ENCODE measurements around the gene MED4. TPM values are rescaled to one million over a fixed set of nuclear protein-coding genes. Genes with fewer than 3 reads are reported as not detected.

MED4 gene
- polyA plus RNA-seq, 4 donors = 50.9 to 69.4 (median 66.6) TPM

DNA sequence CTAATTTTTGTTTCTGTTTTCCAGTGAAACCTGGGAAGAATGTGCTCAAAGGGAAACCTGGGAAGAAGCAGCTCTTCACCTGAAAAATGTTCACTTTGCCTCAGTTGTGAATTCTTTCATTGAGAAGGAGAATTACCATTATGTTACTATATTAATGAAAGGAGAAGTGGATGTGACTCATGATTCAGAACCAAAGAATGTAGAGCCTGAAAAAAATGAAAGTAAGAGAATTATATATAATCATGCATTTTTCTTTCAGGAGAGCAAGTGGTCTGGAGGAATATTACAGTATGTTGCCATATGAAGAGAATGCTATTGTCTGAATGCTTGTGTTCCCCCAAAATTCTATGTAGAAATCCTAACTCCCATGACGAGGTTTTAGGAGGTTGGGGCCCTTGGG is 54.0 kb downstream of the MED4 start:
- 78 to 89% (median 88%) methylated on average over 1 of the region's 1 CpG for WGBS, 3 donors
- Histone ChIP-seq H3K4me1 (ENCODE audit: control insufficient read depth in 3 of 3, insufficient read depth in 2 of 3, low read depth in 1 of 3, low read length in 2 of 3) (peaks cover 7 to 16% (median 9%) of the 10 kb centered on the region in 3 donors), H3K9me3 (ENCODE audit: control insufficient read depth in 2 of 2, insufficient read depth in 1 of 2, low read depth in 1 of 2, low read length in 1 of 2) (peaks cover 0 to 8% of the 10 kb centered on the region in 2 donors), H3K27me3 (ENCODE audit: control insufficient read depth in 3 of 3, insufficient read depth in 3 of 3, low read length in 3 of 3) (no peaks in the 10 kb centered on the region), H3K4me3 (ENCODE audit: low read depth in 1 of 3, low read length in 3 of 3) (no peak overlapping the region), H3K36me3 (ENCODE audit: control insufficient read depth in 3 of 3, insufficient read depth in 2 of 3, low read depth in 1 of 3, low read length in 3 of 3) (peaks cover 0 to 1% (median 0%) of the 10 kb centered on the region in 3 donors), H3K27ac (ENCODE audit: low read depth in 1 of 3, low read length in 2 of 3) (peak overlapping the region in 1 of 3 donors; percentile 64)
- DNase-seq = no peak
- FAIRE-seq = no peak

DNA sequence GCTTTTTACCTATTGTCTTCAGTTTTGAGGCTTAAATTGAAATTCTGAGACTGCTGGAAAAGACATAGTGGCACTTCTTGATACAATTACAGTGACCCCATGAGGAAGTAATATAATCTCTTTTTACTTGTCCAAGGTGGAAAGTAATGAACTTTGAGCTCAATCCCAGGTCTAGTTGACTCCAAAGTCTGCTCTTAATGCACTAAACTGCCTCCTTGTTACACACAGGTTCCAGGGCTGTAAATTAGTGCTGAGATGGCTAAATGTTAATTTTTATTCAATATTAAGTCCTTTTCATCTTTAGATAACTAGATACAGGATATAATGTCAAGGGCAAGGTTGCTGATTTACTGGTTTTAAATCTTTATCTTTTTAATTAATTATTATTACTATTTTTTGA is 54.9 kb downstream of the MED4 start:
- Histone ChIP-seq H3K4me1 (ENCODE audit: control insufficient read depth in 3 of 3, insufficient read depth in 2 of 3, low read depth in 1 of 3, low read length in 2 of 3) (peaks cover 7 to 16% (median 9%) of the 10 kb centered on the region in 3 donors), H3K4me3 (ENCODE audit: low read depth in 1 of 3, low read length in 3 of 3) (no peak overlapping the region), H3K27ac (ENCODE audit: low read depth in 1 of 3, low read length in 2 of 3) (peak overlapping the region; percentile 57 to 61 (median 61)), H3K36me3 (ENCODE audit: control insufficient read depth in 3 of 3, insufficient read depth in 2 of 3, low read depth in 1 of 3, low read length in 3 of 3) (peaks cover 0 to 2% (median 0%) of the 10 kb centered on the region in 3 donors), H3K27me3 (ENCODE audit: control insufficient read depth in 3 of 3, insufficient read depth in 3 of 3, low read length in 3 of 3) (no peaks in the 10 kb centered on the region), H3K9me3 (ENCODE audit: control insufficient read depth in 2 of 2, insufficient read depth in 1 of 2, low read depth in 1 of 2, low read length in 1 of 2) (peaks cover 0 to 8% of the 10 kb centered on the region in 2 donors)
- FAIRE-seq (peak; percentile 59), DNase-seq (peak; percentile 85 to 92)

DNA sequence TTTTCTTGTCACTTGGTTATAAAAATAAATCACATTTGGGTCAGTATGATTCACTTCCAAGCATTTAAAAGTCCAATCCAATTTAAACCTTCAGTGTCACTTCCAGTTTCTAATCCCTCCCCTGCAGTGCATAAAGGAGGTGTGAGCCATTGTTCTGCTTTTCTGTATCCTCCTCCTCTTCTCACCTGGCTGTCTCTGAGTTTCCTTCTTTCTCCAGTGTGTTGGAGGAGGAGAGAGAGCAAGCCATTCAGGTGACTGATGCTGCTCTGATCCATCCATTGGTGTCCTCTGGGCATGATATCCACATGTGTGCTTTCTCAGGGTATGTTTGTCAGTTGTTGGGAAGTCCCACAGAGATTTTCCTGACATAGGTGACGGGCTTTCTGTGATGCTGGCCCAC is 56.1 kb downstream of the MED4 start:
- DNase-seq (peak; percentile 25 to 29), FAIRE-seq (no peak)
- Histone ChIP-seq H3K36me3 (ENCODE audit: control insufficient read depth in 3 of 3, insufficient read depth in 2 of 3, low read depth in 1 of 3, low read length in 3 of 3) (peaks cover 0 to 2% (median 0%) of the 10 kb centered on the region in 3 donors), H3K27ac (ENCODE audit: low read depth in 1 of 3, low read length in 2 of 3) (peak overlapping the region; percentile 46 to 98 (median 90)), H3K4me3 (ENCODE audit: low read depth in 1 of 3, low read length in 3 of 3) (no peak overlapping the region), H3K27me3 (ENCODE audit: control insufficient read depth in 3 of 3, insufficient read depth in 3 of 3, low read length in 3 of 3) (no peaks in the 10 kb centered on the region), H3K9me3 (ENCODE audit: control insufficient read depth in 2 of 2, insufficient read depth in 1 of 2, low read depth in 1 of 2, low read length in 1 of 2) (peaks cover 0 to 8% of the 10 kb centered on the region in 2 donors), H3K4me1 (ENCODE audit: control insufficient read depth in 3 of 3, insufficient read depth in 2 of 3, low read depth in 1 of 3, low read length in 2 of 3) (peaks cover 7 to 16% (median 9%) of the 10 kb centered on the region in 3 donors)
- 80 to 81% (median 81%) methylated on average over 1 of the region's 1 CpG for WGBS, 3 donors

DNA sequence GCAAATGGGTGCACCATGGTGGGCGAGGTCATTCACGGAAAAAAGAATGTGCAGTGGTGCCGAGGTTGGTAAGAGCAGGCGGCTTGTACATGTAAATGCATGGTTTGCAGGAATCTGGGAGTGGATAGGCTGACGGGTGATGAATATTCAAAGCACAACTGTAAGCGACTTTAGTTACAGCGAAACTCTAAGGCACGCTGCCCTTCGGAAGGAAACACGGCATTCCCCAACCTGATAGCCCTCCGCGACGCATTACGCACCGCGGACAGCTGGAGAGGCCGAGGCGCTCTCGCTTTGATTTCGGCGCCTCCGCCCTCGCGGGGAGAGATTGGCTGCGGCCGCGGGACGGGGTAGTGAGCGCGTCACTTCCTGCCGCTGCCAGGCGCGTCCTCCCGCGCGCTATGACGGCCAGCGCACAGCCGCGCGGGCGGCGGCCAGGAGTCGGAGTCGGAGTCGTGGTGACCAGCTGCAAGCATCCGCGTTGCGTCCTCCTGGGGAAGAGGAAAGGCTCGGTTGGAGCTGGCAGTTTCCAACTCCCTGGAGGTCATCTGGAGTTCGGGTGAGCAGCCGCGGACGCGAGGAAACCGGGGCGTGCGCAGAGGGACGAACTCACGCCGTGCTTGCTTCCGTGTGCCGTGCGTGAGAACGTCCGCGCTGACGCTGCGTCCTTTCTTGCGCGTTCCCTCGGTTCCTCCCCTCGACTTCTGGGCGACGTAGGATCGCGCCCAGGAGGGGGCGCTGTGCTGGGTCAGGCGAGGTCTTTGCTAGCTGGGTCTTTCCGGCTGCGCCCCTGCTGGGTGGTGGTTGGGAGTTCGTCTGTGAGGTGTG is 57.3 kb downstream of the MED4 start, which contains the start of gene NUDT15:
TSS of gene NUDT15 (plus strand) at position 381 of the 828 bp plus-strand sequence. CDS start at position 402, 21 bp downstream.
- peak within 1 kb of the TSS; percentile 90 to 98 (median 98) for H3K27ac ChIP-seq (ENCODE audit: low read depth in 1 of 3, low read length in 2 of 3)
- peak within 1 kb of the TSS; percentile 59 to 67 (median 60) for H3K4me3 ChIP-seq (ENCODE audit: low read depth in 1 of 3, low read length in 3 of 3)
- DNase-seq (peak; percentile 96 to 99), FAIRE-seq (no peak)
- peaks cover 0 to 2% (median 0%) of the 10 kb centered on the region in 3 donors for H3K36me3 ChIP-seq (ENCODE audit: control insufficient read depth in 3 of 3, insufficient read depth in 2 of 3, low read depth in 1 of 3, low read length in 3 of 3)
- whole genome bisulfite sequencing, 3 donors = 0% methylated on average over 75 to 82 of the region's 82 CpGs
- peaks cover 5 to 16% (median 9%) of the 10 kb centered on the region in 3 donors for H3K4me1 ChIP-seq (ENCODE audit: control insufficient read depth in 3 of 3, insufficient read depth in 2 of 3, low read depth in 1 of 3, low read length in 2 of 3)
- no peaks in the 10 kb centered on the region for H3K27me3 ChIP-seq (ENCODE audit: control insufficient read depth in 3 of 3, insufficient read depth in 3 of 3, low read length in 3 of 3)
- H3K9me3 ChIP-seq (ENCODE audit: control insufficient read depth in 2 of 2, insufficient read depth in 1 of 2, low read depth in 1 of 2, low read length in 1 of 2) = peaks cover 2 to 10% of the 10 kb centered on the region in 2 donors

DNA sequence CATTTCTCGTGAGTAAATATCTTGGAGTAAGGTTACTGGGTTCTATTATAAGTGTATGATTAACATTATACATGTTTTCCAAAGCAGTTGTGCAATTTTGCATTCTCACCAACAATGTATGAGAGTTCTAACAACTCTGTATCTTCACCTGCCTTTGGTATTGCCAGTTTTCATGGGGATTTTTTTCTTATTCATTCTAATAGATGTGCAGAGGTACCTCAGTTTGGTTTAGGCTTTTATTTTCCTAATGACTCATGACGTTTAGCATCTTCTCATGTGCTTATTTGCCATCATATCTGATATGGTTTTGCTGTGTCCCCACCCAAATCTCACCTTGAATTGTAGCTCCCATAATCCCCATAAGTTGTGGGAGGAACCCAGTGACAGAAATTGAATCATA is 65.0 kb downstream of the MED4 start:
- Histone ChIP-seq H3K27me3 (ENCODE audit: control insufficient read depth in 3 of 3, insufficient read depth in 3 of 3, low read length in 3 of 3) (no peaks in the 10 kb centered on the region), H3K27ac (ENCODE audit: low read depth in 1 of 3, low read length in 2 of 3) (no peak overlapping the region), H3K4me3 (ENCODE audit: low read depth in 1 of 3, low read length in 3 of 3) (no peak overlapping the region), H3K36me3 (ENCODE audit: control insufficient read depth in 3 of 3, insufficient read depth in 2 of 3, low read depth in 1 of 3, low read length in 3 of 3) (peaks cover 0 to 6% (median 2%) of the 10 kb centered on the region in 3 donors), H3K4me1 (ENCODE audit: control insufficient read depth in 3 of 3, insufficient read depth in 2 of 3, low read depth in 1 of 3, low read length in 2 of 3) (no peaks in the 10 kb centered on the region), H3K9me3 (ENCODE audit: control insufficient read depth in 2 of 2, insufficient read depth in 1 of 2, low read depth in 1 of 2, low read length in 1 of 2) (peaks cover 3 to 22% of the 10 kb centered on the region in 2 donors)
- DNase-seq = no peak
- no peak for FAIRE-seq
- 72 to 88% (median 87%) methylated on average over 2 of the region's 2 CpGs for WGBS, 3 donors

DNA sequence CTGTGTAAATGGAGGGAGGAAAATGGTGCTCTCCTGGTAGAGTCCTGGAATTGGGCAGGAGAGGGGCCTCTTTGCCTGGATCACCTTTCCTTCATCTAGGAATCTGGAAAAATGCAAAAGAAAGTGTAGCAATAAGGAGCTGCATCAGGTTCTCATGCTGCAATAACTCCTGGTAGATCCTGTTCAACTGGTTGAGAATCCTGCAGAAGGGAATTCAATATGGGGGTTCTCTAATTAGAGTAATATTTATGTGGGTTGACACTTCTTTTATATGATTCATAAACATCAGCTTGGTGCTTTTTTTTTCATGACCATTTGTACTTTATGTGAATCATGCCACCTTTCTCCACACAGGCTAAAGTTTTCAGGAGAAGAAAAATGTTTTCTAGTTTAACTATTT is 66.8 kb downstream of the MED4 start:
- DNase-seq = no peak
- Histone ChIP-seq H3K4me3 (ENCODE audit: low read depth in 1 of 3, low read length in 3 of 3) (no peak overlapping the region), H3K27ac (ENCODE audit: low read depth in 1 of 3, low read length in 2 of 3) (no peak overlapping the region), H3K36me3 (ENCODE audit: control insufficient read depth in 3 of 3, insufficient read depth in 2 of 3, low read depth in 1 of 3, low read length in 3 of 3) (peaks cover 0 to 6% (median 2%) of the 10 kb centered on the region in 3 donors), H3K27me3 (ENCODE audit: control insufficient read depth in 3 of 3, insufficient read depth in 3 of 3, low read length in 3 of 3) (no peaks in the 10 kb centered on the region), H3K9me3 (ENCODE audit: control insufficient read depth in 2 of 2, insufficient read depth in 1 of 2, low read depth in 1 of 2, low read length in 1 of 2) (peaks cover 3 to 22% of the 10 kb centered on the region in 2 donors), H3K4me1 (ENCODE audit: control insufficient read depth in 3 of 3, insufficient read depth in 2 of 3, low read depth in 1 of 3, low read length in 2 of 3) (no peaks in the 10 kb centered on the region)
- FAIRE-seq = no peak

Other genes starting within 250 kb of the MED4 start
- gene SUCLA2, start 93.8 kb downstream of the MED4 start, polyA plus RNA-seq = 10 to 100 TPM; 53.5 to 91.2 (median 58.0) TPM
- gene NUDT15, start 57.4 kb downstream of the MED4 start, polyA plus RNA-seq = 10 to 100 TPM; 13.2 to 33.9 (median 23.8) TPM
- gene ITM2B, start 138.1 kb upstream of the MED4 start, polyA plus RNA-seq = 100 to 1,000 TPM; 288 to 596 (median 393) TPM
- 10 to 100 TPM; 11.9 to 33.6 (median 20.2) TPM for gene RB1, start 208.6 kb upstream of the MED4 start, polyA plus RNA-seq